NCI-H524 treated with DMSO at 0.1 percent for 48 hours (cell line): ENCODE measurements around the gene INSYN1.

Experiments used
- DNase-seq: peaks from one replicate; lab custom pipeline; 2025; lab: John Stamatoyannopoulos, UW

The INSYN1 gene

DNA sequence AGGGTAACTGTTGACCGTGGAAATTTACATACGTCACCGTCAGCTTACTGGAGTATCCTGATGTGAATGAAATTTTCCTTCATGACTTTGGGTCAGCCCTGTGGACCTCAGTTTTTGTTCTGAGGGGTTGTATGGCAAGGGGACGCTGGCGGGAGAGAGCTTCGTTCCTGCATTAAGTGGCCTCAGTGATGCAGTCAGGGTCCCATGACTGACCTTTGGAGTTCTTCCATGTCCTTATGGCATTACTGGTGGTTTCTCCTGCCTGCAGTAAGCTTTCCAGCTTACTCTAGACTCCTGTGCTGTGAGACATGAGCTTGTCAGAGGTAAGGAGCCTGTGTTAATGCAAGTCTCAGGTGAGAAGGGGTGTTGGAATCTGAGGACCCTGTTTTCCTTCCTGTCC, 67.2 kb downstream of the INSYN1 start:
- DNase-seq: no peak
